HCT116 (cell line): ENCODE results near the gene KIFC1. TPM values are rescaled to one million over a fixed set of nuclear protein-coding genes. Genes with fewer than 3 reads are reported as not detected.
"Not testable (repeated sequence)": the region's sequence is repeated elsewhere in the genome, so short reads cannot be mapped to it uniquely, and the experiment has no call there.

ENCODE experiments used
- ATAC-seq: fragments of 200-7000 bp; cut with Tn5 transposase; 2 replicates; pipeline ENCODE4 v1.9.1; 2020; ENCODE audit warnings: mild to moderate bottlenecking, moderate library complexity
- BruUV-seq: library from RNA; stranded (reverse); fragments of 400-500 nt; replicated peaks from 2 replicates; lab custom pipeline; 2021; lab: Mats Ljungman, UMichigan
- CTCF ChIA-PET: fragments of 300-600 bp; sonication (Branson Sonifier 250); formaldehyde crosslinking; loops from one replicate; lab custom pipeline; 2021; ENCODE audit warnings: antibody characterized with exemption; lab: Charles Lee
- POLR2A ChIA-PET: fragments of 300-600, 350-600 bp; sonication (Branson Sonifier 250); formaldehyde crosslinking; loops from one replicate; lab custom pipeline; 2021; ENCODE audit warnings: antibody characterized with exemption; lab: Charles Lee
- RAD21 ChIA-PET, 2 experiments: fragments of 300-600 bp; sonication (Branson Sonifier 250); formaldehyde crosslinking; loops; one replicate each; lab custom pipeline; 2023; ENCODE audit warnings: low total read pairs in 2 of 2; ENCODE audit not compliant: uncharacterized antibody in 2 of 2, unreplicated experiment in 2 of 2, low non-redundant PET in 1 of 2; lab: Charles Lee
- DNase-seq: peaks from one replicate; pipeline ENCODE4 v3.0.0-alpha.2; 2010; ENCODE audit warnings: low read depth, low spot score
- H2AFZ ChIP-seq: fragments of 200-600 bp; shearing (Covaris generic), sonication (generic); 2 replicates; pipeline ENCODE4 v1.6.1; 2017; ENCODE audit warnings: low read depth, mixed run types, mixed read lengths, antibody characterized with exemption, low read length; ENCODE audit not compliant: poor library complexity, severe bottlenecking
- H3K27ac ChIP-seq: 2 replicates; pipeline ENCODE4 v1.5.1; 2012; ENCODE audit warnings: low read depth, low read length
- H3K27me3 ChIP-seq: fragments of 200-600 bp; sonication (generic); 2 replicates; pipeline ENCODE4 v1.6.1; 2016; ENCODE audit warnings: mixed run types, low read length, mixed read lengths; ENCODE audit not compliant: insufficient read depth
- H3K36me3 ChIP-seq, 2 experiments: fragments of 200-500 bp in 1 of 2; fragments of 200-600 bp in 1 of 2; sonication (Bioruptor generic) in 1 of 2; sonication (generic) in 1 of 2; 2 replicates each; pipeline versions ENCODE4 v1.5.1 to v1.6.1; 2014 to 2016; ENCODE audit warnings: low read length in 2 of 2, inconsistent platforms in 1 of 2, mixed read lengths in 1 of 2, mixed run types in 1 of 2; ENCODE audit not compliant: insufficient read depth in 2 of 2, control insufficient read depth in 1 of 2
- H3K4me1 ChIP-seq, 2 experiments: fragments of 200-600 bp in 1 of 2; sonication (generic) in 1 of 2; 2 replicates each; pipeline versions ENCODE4 v1.5.1 to v1.6.1; 2012 to 2017; ENCODE audit warnings: low read length in 2 of 2, inconsistent platforms in 1 of 2, mild to moderate bottlenecking in 1 of 2, mixed read lengths in 1 of 2, mixed run types in 1 of 2, moderate library complexity in 1 of 2; ENCODE audit not compliant: insufficient read depth in 2 of 2, control insufficient read depth in 1 of 2
- H3K4me2 ChIP-seq: fragments of 200-600 bp; sonication (generic); 2 replicates; pipeline ENCODE4 v1.6.1; 2017; ENCODE audit warnings: mixed run types, low read length, mixed read lengths
- H3K4me3 ChIP-seq, 2 experiments: fragments of 200-600 bp in 1 of 2; sonication (generic) in 1 of 2; replicated peaks in 1 of 2; 2 replicates each; pipeline ENCODE4 v1.5.1; 2011 to 2016; ENCODE audit warnings: low read length in 2 of 2, control low read depth in 1 of 2, low read depth in 1 of 2, mild to moderate bottlenecking in 1 of 2, mixed read lengths in 1 of 2, mixed run types in 1 of 2
- H3K79me2 ChIP-seq: fragments of 200-600 bp; sonication (generic); 2 replicates; pipeline ENCODE4 v1.6.1; 2017; ENCODE audit warnings: mild to moderate bottlenecking, mixed run types, low read length, moderate library complexity, mixed read lengths; ENCODE audit not compliant: insufficient read depth
- H3K9ac ChIP-seq: fragments of 200-600 bp; sonication (generic); 2 replicates; pipeline ENCODE4 v1.6.1; 2016; ENCODE audit warnings: low read length, mixed read lengths
- H3K9me2 ChIP-seq: fragments of 200-600 bp; sonication (generic), shearing (Covaris generic); 2 replicates; pipeline ENCODE4 v1.6.1; 2017; ENCODE audit warnings: mixed run types, mild to moderate bottlenecking, moderate library complexity; ENCODE audit not compliant: insufficient read depth
- H3K9me3 ChIP-seq, 2 experiments: fragments of 200-500 bp in 1 of 2; fragments of 200-600 bp in 1 of 2; sonication (Bioruptor generic) in 1 of 2; sonication (generic) in 1 of 2; 2 replicates each; pipeline ENCODE4 v1.6.1; 2014 to 2017; ENCODE audit warnings: low read length in 2 of 2, mixed read lengths in 2 of 2, inconsistent platforms in 1 of 2, low read depth in 1 of 2, mild to moderate bottlenecking in 1 of 2, mixed run types in 1 of 2, moderate library complexity in 1 of 2; ENCODE audit not compliant: control insufficient read depth in 1 of 2, insufficient read depth in 1 of 2
- H4K20me1 ChIP-seq: fragments of 200-600 bp; sonication (generic), shearing (Covaris generic); 2 replicates; pipeline ENCODE4 v1.6.1; 2017; ENCODE audit warnings: mixed run types, mild to moderate bottlenecking, moderate library complexity; ENCODE audit not compliant: insufficient read depth
- FOSL1 ChIP-seq: IDR thresholded peaks from 2 replicates; pipeline ENCODE4 v1.6.1; 2012; ENCODE audit warnings: low read depth
- RAD21 ChIP-seq: IDR thresholded peaks from 2 replicates; pipeline ENCODE4 v1.6.1; 2012; ENCODE audit warnings: low read depth, mild to moderate bottlenecking
- YY1 ChIP-seq: IDR thresholded peaks from 2 replicates; pipeline ENCODE4 v1.6.1; 2011; ENCODE audit warnings: low read length, low read depth, moderate library complexity, mild to moderate bottlenecking; ENCODE audit not compliant: insufficient replicate concordance; ENCODE audit errors: extremely low read depth
- intact Hi-C: fragments of 100-400 bp; cut with micrococcal nuclease; formaldehyde crosslinking; loops from 2 replicates; pipeline ENCODE4 v1.10.0; 2022
- total RNA-seq: library from RNA; stranded (reverse); gene quantifications from one replicate; pipeline ENCODE4 v1.2.1, GENCODE V29; 2021; ENCODE audit not compliant: unreplicated experiment

Gene KIFC1
- total RNA-seq, 1 experiment from 2014 or later, result 84.7 TPM

GRCh38 chr6:33347816-33348215 is 43.8 kb upstream of the KIFC1 start:
- Histone ChIP-seq H3K9ac (no peak overlapping the region), H3K27me3 (peaks cover 31% of the 10 kb centered on the region; the same call in 1 of the 2 replicates), H3K36me3 (no peaks in the 10 kb centered on the region), H3K4me2 (no peak overlapping the region), H4K20me1 (no peaks in the 10 kb centered on the region), H2AFZ (no peak overlapping the region), H3K9me2 (no peaks in the 10 kb centered on the region), H3K4me1 (peaks cover 8 to 10% of the 10 kb centered on the region in 2 experiments), H3K27ac (no peak overlapping the region), H3K79me2 (no peaks in the 10 kb centered on the region), H3K4me3 (no peak overlapping the region), H3K9me3 (no peaks in the 10 kb centered on the region)
- ChIA-PET RAD21 (no interaction called here), CTCF (no interaction called here), POLR2A (no interaction called here)
- TF ChIP-seq RAD21 (no peak), YY1 (no peak), FOSL1 (no peak)
- DNase-seq, result no peak
- intact Hi-C loops, result no loop called here
- BruUV-seq, result no TSS peak
- ATAC-seq, result no peak

GRCh38 chr6:33355860-33356259 is 35.8 kb upstream of the KIFC1 start:
- CTCF ChIA-PET, H3K9ac ChIP-seq, BruUV-seq: not testable (repeated sequence)

More at GRCh38 chr6:33355860-33356259, 35.8 kb upstream of the KIFC1 start:
- POLR2A ChIA-PET, H4K20me1 ChIP-seq, DNase-seq, RAD21 ChIA-PET, H3K4me2 ChIP-seq, H3K4me3 ChIP-seq, H3K79me2 ChIP-seq, H3K4me1 ChIP-seq, H3K9me2 ChIP-seq, intact Hi-C loops, H3K27ac ChIP-seq, H3K9me3 ChIP-seq, ATAC-seq, H3K36me3 ChIP-seq, H2AFZ ChIP-seq: not testable (repeated sequence)
- H3K27me3 ChIP-seq, result peaks cover 17% of the 10 kb centered on the region; the same call in 1 of the 2 replicates
